Right atrium auricular region (tissue), 2 donors: Measurements from ENCODE around the gene NAT14. TPM values are rescaled to one million over a fixed set of nuclear protein-coding genes. Genes with fewer than 3 reads are reported as not detected.

Source experiments
- DNase-seq: peaks from one replicate; pipeline ENCODE4 v3.0.0-alpha.2; 2019; ENCODE audit warnings: low spot score
- H3K27ac ChIP-seq, 2 donors: fragments of 200-600 bp; sonication (generic); 1 replicate in 1 of 2; 2 replicates in 1 of 2; pipeline ENCODE4 v1.5.1; 2016 to 2019
- H3K27me3 ChIP-seq, 2 donors: fragments of 200-600 bp; sonication (generic); one replicate each; pipeline versions ENCODE4 v1.5.1 to v1.6.0; 2017 to 2019
- H3K36me3 ChIP-seq: fragments of 200-600 bp; sonication (generic); one replicate; pipeline ENCODE4 v1.5.1; 2016
- H3K4me1 ChIP-seq, 2 donors: fragments of 200-600 bp; sonication (generic); one replicate each; pipeline versions ENCODE4 v1.5.1 to v1.6.0; 2017 to 2019
- H3K4me3 ChIP-seq, 2 donors: fragments of 200-600 bp; sonication (generic); 1 replicate in 1 of 2; 2 replicates in 1 of 2; pipeline ENCODE4 v1.5.1; 2017 to 2019; ENCODE audit warnings: mild to moderate bottlenecking in 1 of 2, moderate library complexity in 1 of 2
- H3K9me3 ChIP-seq, 2 donors: fragments of 200-600 bp; sonication (generic); one replicate each; pipeline ENCODE4 v1.5.1; 2019
- CTCF ChIP-seq, 2 donors: fragments of 200-600 bp; sonication (generic); IDR thresholded peaks; one replicate each; pipeline ENCODE4 v1.5.1; 2019; ENCODE audit warnings: antibody characterized with exemption in 2 of 2
- total RNA-seq, 2 donors: library from RNA; depleted of rRNA; stranded (reverse); fragments of >200 nt; gene quantifications; one replicate each; pipeline ENCODE4 v1.1.0, GENCODE V29; 2016

Gene NAT14
- total RNA-seq, 2 donors from 2014 or later, result 2.3 to 7.0 TPM

- no peak for TF ChIP-seq CTCF (IDR thresholded peaks at IDR 0.05)
- Histone ChIP-seq H3K4me1 (peaks cover 0 to 19% of the 10 kb centered on the region in 2 donors), H3K27me3 (peaks cover 21 to 49% of the 10 kb centered on the region in 2 donors), H3K4me3 (no peak overlapping the region), H3K27ac (no peak overlapping the region), H3K9me3 (no peaks in the 10 kb centered on the region), H3K36me3 (no peaks in the 10 kb centered on the region)
- no peak for DNase-seq
Measured at GRCh38 chr19:55441319-55441691, 43.7 kb upstream of the NAT14 start.

- Histone ChIP-seq H3K27me3 (peaks cover 21 to 49% of the 10 kb centered on the region in 2 donors), H3K9me3 (no peaks in the 10 kb centered on the region), H3K4me1 (peaks cover 0 to 19% of the 10 kb centered on the region in 2 donors), H3K27ac (no peak overlapping the region), H3K4me3 (no peak overlapping the region), H3K36me3 (no peaks in the 10 kb centered on the region)
- no peak for TF ChIP-seq CTCF (IDR thresholded peaks at IDR 0.05)
- no peak for DNase-seq
Measured at GRCh38 chr19:55441692-55442321, 43.2 kb upstream of the NAT14 start.

GRCh38 chr19:55442372-55442961 lies 42.5 kb upstream of the NAT14 start:
- peaks cover 21 to 49% of the 10 kb centered on the region in 2 donors for H3K27me3 ChIP-seq

GRCh38 chr19:55443045-55443823 lies 41.8 kb upstream of the NAT14 start, which contains the start of gene SHISA7:
Gene SHISA7 (minus strand): TSS chr19:55443300. CDS start chr19:55442863, 437 bp downstream.
- TF ChIP-seq CTCF (IDR thresholded peaks at IDR 0.05), result no peak
- DNase-seq, result no peak
- H3K27ac ChIP-seq, result no peak within 1 kb of the TSS
- H3K27me3 ChIP-seq, result peaks cover 21 to 49% of the 10 kb centered on the region in 2 donors
- no peaks in the 10 kb centered on the region for H3K9me3 ChIP-seq
- H3K36me3 ChIP-seq, result no peaks in the 10 kb centered on the region
- peaks cover 0 to 19% of the 10 kb centered on the region in 2 donors for H3K4me1 ChIP-seq
- H3K4me3 ChIP-seq, result no peak within 1 kb of the TSS

More at GRCh38 chr19:55442372-55442961, 42.5 kb upstream of the NAT14 start:
- no peak for TF ChIP-seq CTCF (IDR thresholded peaks at IDR 0.05)
- H3K4me3 ChIP-seq, result no peak overlapping the region
- H3K36me3 ChIP-seq, result no peaks in the 10 kb centered on the region
- H3K27ac ChIP-seq, result no peak overlapping the region
- DNase-seq, result no peak
- no peaks in the 10 kb centered on the region for H3K9me3 ChIP-seq
- H3K4me1 ChIP-seq, result peaks cover 0 to 19% of the 10 kb centered on the region in 2 donors

- Histone ChIP-seq H3K27ac (no peak overlapping the region), H3K9me3 (no peaks in the 10 kb centered on the region), H3K4me3 (no peak overlapping the region), H3K4me1 (peaks cover 0 to 19% of the 10 kb centered on the region in 2 donors), H3K36me3 (no peaks in the 10 kb centered on the region), H3K27me3 (peaks cover 21 to 46% of the 10 kb centered on the region in 2 donors)
- no peak for TF ChIP-seq CTCF (IDR thresholded peaks at IDR 0.05)
- DNase-seq, result no peak
Measured at GRCh38 chr19:55443824-55444480, 41.0 kb upstream of the NAT14 start.
